KOPT-K1 (cell line): ENCODE measurements around the gene TPPP.

ENCODE experiments used
- H3K27ac ChIP-seq: fragments of 200-600 bp; sonication (generic); 2 replicates; pipeline ENCODE4 v1.5.1; 2016; ENCODE audit warnings: antibody characterized with exemption, mild to moderate bottlenecking, low read depth, low read length; ENCODE audit not compliant: poor library complexity, severe bottlenecking
- H3K36me3 ChIP-seq: fragments of 200-600 bp; sonication (generic); 2 replicates; pipeline ENCODE4 v1.5.1; 2017; ENCODE audit warnings: antibody characterized with exemption, mild to moderate bottlenecking, low read length, moderate library complexity; ENCODE audit not compliant: insufficient read depth
- H3K9me3 ChIP-seq: fragments of 200-600 bp; sonication (generic); 2 replicates; pipeline ENCODE4 v1.5.1; 2017; ENCODE audit warnings: antibody characterized with exemption, low read length, mild to moderate bottlenecking; ENCODE audit not compliant: insufficient read depth, poor library complexity, severe bottlenecking

Gene TPPP

GRCh38 chr5:652773-653350 lies 40.3 kb downstream of the TPPP start:
- H3K36me3 ChIP-seq: peaks cover 89% of the 10 kb centered on the region
- H3K9me3 ChIP-seq: peaks cover 23% of the 10 kb centered on the region
- no peak overlapping the region for H3K27ac ChIP-seq

- no peak overlapping the region for H3K27ac ChIP-seq
- peaks cover 89% of the 10 kb centered on the region for H3K36me3 ChIP-seq
- peaks cover 23% of the 10 kb centered on the region for H3K9me3 ChIP-seq
Observed at GRCh38 chr5:652023-652515, 41.1 kb downstream of the TPPP start.

GRCh38 chr5:651296-652022 lies 41.7 kb downstream of the TPPP start:
- no peak overlapping the region for H3K27ac ChIP-seq
- H3K36me3 ChIP-seq: peaks cover 89% of the 10 kb centered on the region
- peaks cover 23% of the 10 kb centered on the region for H3K9me3 ChIP-seq

- H3K27ac ChIP-seq: no peak overlapping the region
- peaks cover 92% of the 10 kb centered on the region for H3K36me3 ChIP-seq
- peaks cover 23% of the 10 kb centered on the region for H3K9me3 ChIP-seq
Observed at GRCh38 chr5:647727-648126, 45.4 kb downstream of the TPPP start.

- peaks cover 23% of the 10 kb centered on the region for H3K9me3 ChIP-seq
- no peak overlapping the region for H3K27ac ChIP-seq
- peaks cover 92% of the 10 kb centered on the region for H3K36me3 ChIP-seq
Observed at GRCh38 chr5:647311-647710, 45.8 kb downstream of the TPPP start.

GRCh38 chr5:646396-647201 lies 46.6 kb downstream of the TPPP start:
- Histone ChIP-seq H3K36me3 (peaks cover 92% of the 10 kb centered on the region), H3K9me3 (peaks cover 23% of the 10 kb centered on the region), H3K27ac (no peak overlapping the region)

GRCh38 chr5:645421-645820 lies 47.7 kb downstream of the TPPP start:
- Histone ChIP-seq H3K9me3 (peaks cover 23% of the 10 kb centered on the region), H3K27ac (no peak overlapping the region), H3K36me3 (peaks cover 98% of the 10 kb centered on the region)

- H3K36me3 ChIP-seq: peaks cover 100% of the 10 kb centered on the region
- peaks cover 21% of the 10 kb centered on the region for H3K9me3 ChIP-seq
- no peak overlapping the region for H3K27ac ChIP-seq
Observed at GRCh38 chr5:644971-645370, 48.2 kb downstream of the TPPP start.

GRCh38 chr5:644509-644908 lies 48.6 kb downstream of the TPPP start:
- peaks cover 16% of the 10 kb centered on the region for H3K9me3 ChIP-seq
- peaks cover 100% of the 10 kb centered on the region for H3K36me3 ChIP-seq
- no peak overlapping the region for H3K27ac ChIP-seq

- H3K27ac ChIP-seq: no peak overlapping the region
- peaks cover 10% of the 10 kb centered on the region for H3K9me3 ChIP-seq
- H3K36me3 ChIP-seq: peaks cover 100% of the 10 kb centered on the region
Observed at GRCh38 chr5:643811-644271, 49.3 kb downstream of the TPPP start.

GRCh38 chr5:643351-643801 lies 49.8 kb downstream of the TPPP start:
- peaks cover 100% of the 10 kb centered on the region for H3K36me3 ChIP-seq
- peaks cover 5% of the 10 kb centered on the region for H3K9me3 ChIP-seq
- no peak overlapping the region for H3K27ac ChIP-seq

- peaks cover 100% of the 10 kb centered on the region for H3K36me3 ChIP-seq
- no peaks in the 10 kb centered on the region for H3K9me3 ChIP-seq
- no peak overlapping the region for H3K27ac ChIP-seq
Observed at GRCh38 chr5:642481-642880, 50.7 kb downstream of the TPPP start.

GRCh38 chr5:641331-641765 lies 51.8 kb downstream of the TPPP start:
- H3K27ac ChIP-seq: no peak overlapping the region
- no peaks in the 10 kb centered on the region for H3K9me3 ChIP-seq
- peaks cover 100% of the 10 kb centered on the region for H3K36me3 ChIP-seq

- Histone ChIP-seq H3K36me3 (peaks cover 100% of the 10 kb centered on the region), H3K9me3 (no peaks in the 10 kb centered on the region), H3K27ac (no peak overlapping the region)
Observed at GRCh38 chr5:640461-641330, 52.5 kb downstream of the TPPP start.
